Caki2 (cell line): ENCODE results near the gene AUH. TPM values are rescaled to one million over a fixed set of nuclear protein-coding genes. Genes with fewer than 3 reads are reported as not detected.
A peak's percentile ranks its signal among the peaks of the same experiment; 100 is the strongest.
"Not testable (repeated sequence)": the region's sequence is repeated elsewhere in the genome, so short reads cannot be mapped to it uniquely, and the experiment has no call there.

Experiments
- DNase-seq: peaks from one replicate; pipeline ENCODE4 v3.0.0-alpha.2; 2015; ENCODE audit warnings: low read depth
- in situ Hi-C: cut with HindIII; loops from 2 replicates; pipeline ENCODE4 v1.10.0; 2016; ENCODE audit warnings: low sequenced_read_pairs, low pct_unique_long_range_greater_than_20kb, mixed read lengths
- total RNA-seq: library from RNA; depleted of rRNA; stranded (reverse); fragments of >200 nt; shearing (Covaris generic); gene quantifications from 2 replicates; pipeline ENCODE4 v1.2.3, GENCODE V29; 2014; ENCODE audit warnings: low replicate concordance

Gene AUH
- total RNA-seq, 1 experiment from 2014 or later: 12.1 TPM

DNA sequence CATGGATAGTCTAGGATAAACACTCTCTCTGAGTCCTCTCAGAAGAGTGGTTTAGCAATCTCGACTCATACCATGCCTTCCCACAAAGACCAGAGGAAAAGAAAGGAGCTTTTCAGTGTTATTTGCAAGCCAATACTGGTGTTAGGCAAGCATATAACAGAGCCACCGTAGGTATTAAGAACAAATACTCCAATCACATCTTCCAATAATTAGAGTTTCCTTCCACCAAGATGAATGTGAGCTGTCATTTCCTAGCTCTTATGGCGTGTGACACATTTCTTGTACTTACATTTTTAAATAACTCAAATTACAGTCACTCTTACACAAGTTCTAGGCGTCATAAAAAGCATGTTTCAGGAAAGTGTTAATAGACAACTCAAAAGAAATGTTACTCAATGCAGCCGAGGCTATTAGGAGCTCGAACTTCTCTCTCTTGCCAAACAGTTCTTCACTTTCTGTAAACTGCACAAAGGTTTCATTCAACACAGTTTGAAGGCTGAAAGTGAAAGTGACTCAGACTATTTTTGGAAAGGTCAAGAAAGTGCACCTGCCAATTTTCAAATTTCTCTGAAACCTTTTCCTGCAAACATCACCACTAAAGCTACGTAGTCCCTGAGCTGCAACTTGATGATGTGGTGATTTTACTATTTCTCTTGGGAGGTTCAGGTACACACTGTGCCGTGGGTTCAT lies 153.8 kb downstream of the AUH start:
- in situ Hi-C loops: no loop called here
- DNase-seq: no peak

DNA sequence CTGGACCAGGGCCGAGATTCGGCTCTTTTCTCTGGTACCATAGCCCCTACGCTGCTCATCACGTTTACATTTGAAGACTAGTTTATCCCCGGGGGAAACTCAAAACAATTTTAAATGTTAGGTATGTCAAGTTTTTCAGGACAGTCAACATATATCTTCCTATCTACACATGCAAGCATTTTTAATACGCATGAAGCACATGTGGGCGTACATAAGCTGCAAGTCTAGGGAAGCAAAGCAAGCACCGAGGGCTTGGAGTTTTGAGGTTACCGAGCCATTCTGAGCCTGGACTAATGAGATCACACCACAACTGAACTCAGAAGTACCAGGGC lies 154.4 kb downstream of the AUH start:
- in situ Hi-C loops: no loop called here
- DNase-seq: no peak

DNA sequence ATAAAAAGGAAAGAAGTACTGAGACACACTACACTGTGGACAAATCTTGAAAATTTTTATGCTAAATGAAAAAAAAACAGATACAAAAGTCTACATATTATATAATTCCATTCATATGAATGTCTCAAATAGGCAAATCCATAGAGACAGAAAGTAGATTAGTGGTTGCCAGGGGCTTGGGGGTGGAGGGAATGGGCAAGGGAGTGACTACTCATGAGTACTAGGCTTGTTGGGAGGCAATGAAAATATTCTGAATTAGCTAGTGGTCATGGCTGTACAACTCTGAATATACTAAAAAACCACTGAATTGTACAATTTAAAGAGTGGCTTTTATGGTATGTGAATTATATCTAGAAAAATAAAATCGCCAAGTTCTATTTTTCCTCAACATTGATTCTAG lies 154.9 kb downstream of the AUH start:
- in situ Hi-C loops: no loop called here

DNA sequence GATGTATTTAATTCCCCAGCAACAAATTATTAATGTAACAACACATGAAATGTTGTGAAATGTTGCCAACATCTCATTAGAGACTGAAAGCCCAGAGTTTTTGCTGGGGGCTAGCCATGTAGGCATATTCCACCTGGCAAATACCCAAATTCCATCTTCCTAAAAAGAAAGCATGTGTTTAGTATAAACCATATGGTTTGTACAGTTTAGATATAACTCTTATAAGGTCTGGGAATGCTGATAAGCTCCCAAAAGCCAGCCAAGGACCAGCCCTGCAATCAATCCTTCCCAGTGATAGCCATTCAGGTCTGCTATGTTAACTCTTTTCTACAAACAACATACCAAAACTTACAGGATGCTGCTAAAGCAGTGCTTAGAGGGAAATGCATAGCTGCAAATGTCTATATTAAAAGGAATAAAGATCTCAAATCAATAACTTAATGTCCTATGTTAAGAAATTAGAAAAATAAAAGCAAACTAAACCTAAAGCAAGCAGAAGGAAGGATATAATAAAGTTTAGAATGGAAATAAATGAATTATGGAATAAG lies 158.9 kb downstream of the AUH start:
- no peak for DNase-seq
- in situ Hi-C loops: no loop called here

More for the DNA sequence above, 154.9 kb downstream of the AUH start:
- no peak for DNase-seq

DNA sequence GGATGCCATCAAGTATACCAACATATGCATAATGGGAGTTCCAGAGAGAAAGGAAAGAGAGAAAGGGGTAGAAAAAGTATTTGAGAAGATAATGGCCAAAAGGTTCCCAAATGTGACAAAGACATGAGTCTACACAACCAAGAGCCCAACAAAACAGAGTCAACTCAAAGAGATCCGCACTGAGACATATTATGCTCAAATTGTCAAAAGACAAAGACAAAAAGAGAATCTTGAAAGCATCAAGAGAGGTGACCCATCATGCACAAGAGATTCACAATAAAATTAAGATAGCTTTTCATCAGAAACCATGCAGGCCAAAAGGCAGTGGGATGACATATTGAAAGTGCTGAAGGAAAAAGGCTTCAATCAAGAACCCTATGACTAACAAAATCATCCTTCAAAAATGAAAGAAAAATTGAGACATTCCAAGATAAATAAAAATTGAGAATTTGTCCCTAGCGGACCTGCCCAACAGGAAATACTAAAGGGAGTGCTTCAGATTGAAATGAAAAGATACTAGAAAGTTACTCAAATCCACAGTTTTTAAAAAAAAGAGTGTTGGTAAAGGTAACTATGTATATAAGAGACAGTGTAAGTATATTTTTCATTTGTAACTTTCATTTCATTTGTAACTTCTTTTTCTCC lies 160.9 kb downstream of the AUH start:
- in situ Hi-C loops: no loop called here
- DNase-seq: no peak

DNA sequence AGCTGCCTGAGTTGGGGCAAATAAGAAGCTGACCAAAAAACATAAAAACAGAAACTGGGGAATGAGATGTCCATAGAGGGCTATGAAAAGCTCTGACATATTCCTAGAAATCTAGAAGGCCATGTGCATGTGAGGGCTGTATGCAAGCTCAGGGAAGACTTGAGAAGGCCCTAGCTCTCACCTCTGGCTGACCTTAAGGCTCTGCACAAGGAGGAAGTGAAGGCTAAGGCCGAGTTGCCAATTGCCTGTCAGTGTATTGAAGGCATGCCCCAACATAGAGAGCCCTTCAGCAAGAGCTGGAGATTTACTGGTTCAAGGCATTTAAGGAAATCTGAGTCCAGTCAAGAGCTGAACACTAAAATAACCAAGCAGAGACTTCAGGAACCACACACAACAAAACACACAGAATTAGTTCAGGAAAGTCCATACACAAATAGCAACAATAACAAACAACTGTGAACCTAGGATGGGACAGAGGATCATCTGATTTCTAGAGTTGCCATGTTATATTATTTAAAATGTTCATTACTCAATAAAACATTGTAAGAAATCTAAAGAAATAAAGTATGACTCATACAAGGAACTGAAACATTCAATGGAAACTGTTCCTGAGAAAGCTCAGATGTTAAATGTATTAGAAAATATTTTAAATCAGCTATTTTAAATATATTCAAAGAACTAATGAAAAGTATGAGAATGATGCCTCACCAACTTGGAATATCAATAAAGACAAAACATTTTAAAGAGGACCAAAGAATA lies 161.8 kb downstream of the AUH start:
- in situ Hi-C loops: no loop called here

DNA sequence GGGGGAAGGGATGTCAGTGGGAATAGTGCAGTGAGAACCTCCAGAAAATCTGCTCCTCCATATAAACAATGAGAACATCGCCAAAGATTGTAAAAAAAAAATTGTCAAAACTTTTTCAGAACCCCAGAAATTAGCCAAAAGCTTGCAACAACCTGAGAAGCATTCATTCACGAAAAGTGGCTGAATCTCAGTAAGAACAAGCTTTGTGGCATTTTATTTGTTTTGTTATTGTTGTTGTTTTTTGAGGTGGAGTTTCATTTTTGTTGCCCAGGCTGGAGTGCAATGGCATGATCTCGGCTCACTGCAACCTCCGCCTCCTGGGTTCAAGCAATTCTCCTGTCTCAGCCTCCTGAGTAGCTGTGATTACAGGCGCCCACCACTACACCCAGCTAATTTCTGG lies 162.8 kb downstream of the AUH start:
- in situ Hi-C loops, DNase-seq: not testable (repeated sequence)

More for the DNA sequence above, 161.8 kb downstream of the AUH start:
- no peak for DNase-seq

DNA sequence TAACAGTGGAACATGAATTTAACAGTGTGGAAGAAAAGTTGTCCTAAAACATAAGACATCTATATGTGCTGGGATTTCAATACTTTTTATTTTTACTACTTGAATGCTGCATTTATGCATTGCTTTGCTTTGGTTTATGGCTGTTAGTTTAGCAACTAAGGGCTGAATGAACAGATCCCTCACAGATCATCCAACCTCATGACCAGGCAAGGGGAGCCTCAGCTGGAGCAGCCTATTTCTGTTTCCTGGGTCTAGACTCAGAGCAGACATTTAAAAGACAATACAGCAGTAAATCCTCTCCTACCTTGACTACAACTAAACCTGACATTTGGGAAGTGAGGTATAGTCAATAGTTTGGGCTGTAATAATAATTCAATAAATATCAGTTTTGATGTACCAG lies 163.3 kb downstream of the AUH start:
- in situ Hi-C loops: no loop called here
- no peak for DNase-seq

DNA sequence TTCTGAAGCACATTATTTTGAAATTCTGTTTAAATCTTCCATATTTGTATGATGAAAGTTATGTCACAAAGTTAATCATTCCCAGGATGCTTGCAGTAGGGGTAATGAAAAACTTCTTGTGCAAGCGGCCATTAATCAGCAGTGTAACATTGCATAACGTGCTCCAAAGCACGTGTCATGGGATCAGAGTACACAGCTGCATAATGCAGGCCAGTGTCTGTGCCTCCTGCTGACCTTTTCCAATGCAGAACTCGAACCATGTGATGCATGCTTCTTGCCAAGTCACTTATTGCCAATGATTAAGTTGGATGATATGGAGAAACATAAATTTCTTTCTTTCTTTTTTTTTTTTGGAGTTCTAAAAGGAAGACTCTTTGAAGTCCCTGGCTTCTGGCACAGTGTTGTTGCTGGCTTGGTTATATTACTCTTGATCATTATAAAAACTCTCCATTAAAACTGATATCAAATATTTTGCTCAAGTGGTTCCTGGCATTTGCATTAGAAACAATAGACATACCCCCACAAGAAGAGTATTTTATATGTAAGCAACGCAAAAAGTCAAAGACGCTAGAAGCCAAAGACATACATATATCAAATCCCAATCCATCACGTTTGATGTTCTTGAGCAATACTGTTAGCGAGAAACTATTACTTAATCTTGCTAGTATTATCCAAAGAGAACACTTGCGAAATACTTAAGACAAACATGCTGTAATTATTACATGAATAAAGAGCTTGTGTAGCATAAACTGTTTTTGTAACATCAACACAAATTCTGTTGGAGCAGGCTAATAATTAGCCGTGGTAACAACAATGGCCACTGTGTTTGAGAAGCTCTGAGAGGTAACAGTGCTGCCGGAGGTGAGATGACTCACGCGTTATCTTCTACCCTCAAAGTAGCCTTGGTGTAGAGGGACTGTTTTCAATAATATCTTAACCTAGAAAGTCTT lies 164.2 kb downstream of the AUH start:
- in situ Hi-C loops: no loop called here
- DNase-seq: peak; percentile 92

DNA sequence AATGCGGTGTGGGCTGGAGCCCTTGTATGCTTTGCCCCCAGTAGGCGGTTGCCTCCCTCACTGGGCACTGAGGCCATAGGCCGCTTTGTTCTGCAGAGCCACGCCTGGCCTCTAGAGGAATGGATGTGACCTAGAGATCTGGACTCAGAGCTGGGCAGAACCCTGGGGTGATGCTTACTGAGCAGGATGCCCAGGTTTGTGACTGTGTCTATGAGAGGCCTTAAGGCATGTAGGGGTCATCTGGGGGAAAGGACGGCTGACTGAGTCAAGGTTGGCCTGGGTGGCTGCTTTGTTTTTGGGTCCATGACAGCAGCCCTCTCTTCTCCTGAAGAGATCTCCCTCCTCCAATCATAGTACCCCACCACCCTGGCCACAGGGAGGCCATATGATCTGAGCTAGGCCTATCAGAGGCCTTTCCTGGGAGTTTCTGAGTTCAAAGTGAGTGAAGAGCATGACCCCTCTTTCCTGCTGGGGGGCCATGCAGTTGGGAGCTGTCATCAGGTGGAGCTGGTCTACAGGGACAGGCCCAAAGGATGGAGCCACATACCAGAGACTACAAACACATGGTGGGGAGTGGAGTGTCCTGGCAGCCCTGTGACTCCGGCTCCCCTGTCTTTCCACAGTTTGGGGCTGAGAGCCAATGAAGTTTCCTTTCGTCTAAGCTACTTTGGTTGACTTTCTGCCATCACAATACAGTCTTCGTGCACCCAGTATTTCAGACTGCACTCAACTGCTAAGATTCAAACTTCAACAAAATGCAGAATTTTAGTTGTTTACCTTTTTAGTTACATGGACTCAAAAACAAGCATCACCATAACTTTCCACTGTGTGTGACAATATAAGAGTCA lies 165.4 kb downstream of the AUH start:
- in situ Hi-C loops: no loop called here
- DNase-seq: no peak

DNA sequence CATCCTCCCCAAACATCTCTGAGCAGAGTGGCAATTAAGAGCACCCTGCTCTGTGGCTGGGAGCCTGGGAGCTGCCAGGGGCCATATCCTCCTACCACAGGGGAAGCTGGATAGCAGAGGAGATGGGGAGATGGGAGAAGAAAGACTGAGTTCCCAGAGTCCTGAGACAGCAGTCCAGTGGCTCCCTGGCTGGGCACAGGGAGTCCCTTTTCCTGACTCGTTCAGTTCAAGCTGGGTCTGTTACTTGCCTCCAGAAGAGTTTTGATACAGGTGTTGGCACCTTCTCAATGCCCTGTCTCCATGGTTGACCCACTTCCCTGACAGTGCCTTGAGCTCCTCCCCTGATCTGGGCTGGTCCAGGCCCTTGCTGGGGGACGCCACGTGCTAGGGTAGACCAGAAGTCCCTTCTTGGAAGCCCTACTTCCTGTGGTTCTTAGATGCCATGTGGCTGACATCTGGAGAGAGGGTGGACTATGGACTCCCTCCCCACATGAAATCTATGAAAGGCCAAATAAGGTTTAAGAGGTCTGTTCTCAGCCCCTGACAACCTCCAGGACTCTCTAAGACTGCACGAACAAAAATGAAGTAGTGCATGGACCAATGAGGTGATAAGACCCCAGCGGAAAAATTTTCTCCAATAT lies 166.2 kb downstream of the AUH start:
- DNase-seq: no peak
- in situ Hi-C loops: no loop called here

DNA sequence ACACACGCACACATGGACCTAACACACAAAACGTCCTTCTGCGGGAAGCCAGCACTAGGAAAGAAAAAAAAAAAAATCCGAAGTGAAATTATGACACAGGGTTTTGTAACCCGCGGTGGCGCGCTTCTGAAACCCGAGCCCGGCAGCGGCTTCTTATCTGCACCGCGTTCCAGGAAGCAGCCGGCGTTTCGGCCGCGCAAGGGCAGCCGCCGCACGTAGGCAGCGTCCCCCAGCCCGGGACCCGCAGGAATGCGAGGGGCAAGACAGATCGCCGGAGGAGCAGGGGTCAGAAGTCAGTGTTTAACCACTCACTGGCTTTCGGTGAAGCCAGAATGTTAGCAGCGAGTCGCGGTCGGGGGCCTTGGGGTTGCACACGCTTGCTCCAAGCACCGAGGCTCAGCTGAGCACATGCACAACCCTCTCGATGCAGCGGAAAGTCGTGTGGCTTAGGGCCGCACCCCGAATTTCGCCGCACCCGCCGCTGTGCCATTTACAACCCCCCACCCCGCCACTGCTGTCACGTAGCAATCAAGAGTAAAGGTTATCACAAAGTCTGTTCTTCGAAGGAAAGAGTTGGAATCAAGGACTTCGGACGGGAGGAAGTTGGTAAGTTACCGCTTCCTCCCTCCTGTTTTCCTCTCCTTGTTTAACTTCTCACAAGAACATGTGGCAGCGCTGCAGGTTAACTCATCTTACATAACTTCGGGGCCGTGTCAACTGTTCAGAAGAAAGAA lies 167.9 kb downstream of the AUH start:
- in situ Hi-C loops: no loop called here
- peak; percentile 89 for DNase-seq

DNA sequence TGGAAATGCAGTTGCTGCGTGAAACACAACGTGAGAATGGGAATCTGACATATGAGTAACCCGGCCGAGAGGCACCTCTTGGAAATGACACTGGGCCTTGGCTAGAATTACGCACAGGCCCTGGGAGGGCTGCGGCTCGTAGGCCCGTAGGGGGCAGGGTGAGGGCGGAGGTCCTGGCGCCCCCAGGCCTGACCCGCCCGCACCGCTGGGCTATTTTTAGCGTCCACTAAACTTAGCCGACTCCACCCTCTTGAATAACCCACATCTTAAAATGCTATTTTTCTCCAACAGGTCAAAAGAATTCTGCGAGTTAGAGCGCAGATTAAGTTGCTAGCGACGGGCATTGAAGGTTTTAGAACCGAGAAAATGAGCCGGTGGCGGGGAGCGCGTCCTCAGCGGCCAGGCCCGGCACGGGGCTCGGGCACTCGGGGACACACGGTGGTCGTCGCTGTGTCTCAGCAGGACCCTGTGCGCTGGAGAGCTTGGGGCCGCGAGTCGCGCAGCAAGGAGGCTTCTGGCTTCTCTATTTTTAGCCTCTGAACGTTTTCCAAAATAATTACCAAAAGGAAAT lies 168.5 kb downstream of the AUH start:
- peak; percentile 97 for DNase-seq
- in situ Hi-C loops: no loop called here

DNA sequence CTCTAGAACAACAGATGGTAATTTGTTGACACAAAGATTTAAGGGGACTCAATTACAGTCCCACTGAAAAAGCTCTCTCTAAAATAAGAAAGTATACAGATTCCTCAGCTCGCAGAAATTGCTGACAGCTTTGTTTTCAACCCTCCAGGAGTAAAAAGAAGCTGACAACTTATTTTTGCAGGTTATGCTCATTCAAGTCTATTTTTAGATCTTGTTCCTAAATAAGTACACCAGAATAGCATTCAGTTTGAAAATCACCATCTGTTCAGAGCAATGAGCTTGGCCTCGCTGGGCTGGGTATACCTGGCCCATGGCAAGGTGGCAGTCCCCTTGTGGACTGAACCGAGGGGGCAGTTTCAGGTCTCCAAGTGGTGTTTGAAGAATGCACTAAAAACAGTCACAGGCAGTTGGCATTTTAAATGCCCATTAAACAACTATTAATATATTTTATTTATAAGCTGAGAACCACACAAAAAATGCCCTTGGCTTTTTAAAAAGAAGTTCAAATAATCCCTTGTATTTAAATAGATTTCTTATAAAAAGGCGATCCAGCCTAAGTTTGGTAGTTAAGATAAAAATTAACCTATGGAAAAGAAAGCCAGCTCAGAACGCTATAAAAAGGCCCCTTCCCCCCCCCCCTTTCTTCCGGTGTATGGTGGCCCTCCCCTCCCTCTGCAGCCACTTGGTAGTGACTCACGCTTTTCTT lies 169.2 kb downstream of the AUH start:
- in situ Hi-C loops: no loop called here
- no peak for DNase-seq
